HEK293 (cell line): ENCODE data around the gene LRP5.

ENCODE experiments used
- CTCF ChIA-PET: fragments of 350-600 bp; formaldehyde crosslinking; extraction: SDS; loops from one replicate; lab custom pipeline; 2021; ENCODE audit warnings: antibody characterized with exemption; lab: Yijun Ruan, JAX
- POLR2A ChIA-PET: fragments of 300-600 bp; formaldehyde crosslinking; extraction: SDS; loops from one replicate; lab custom pipeline; 2020; ENCODE audit warnings: antibody characterized with exemption, inconsistent platforms; lab: Yijun Ruan, JAX
- H3K27ac ChIP-seq: fragments of 200-500 bp; sonication (Bioruptor generic); 2 replicates; pipeline ENCODE4 v1.5.1; 2014; ENCODE audit warnings: low read depth, low read length, control low read depth, inconsistent platforms; ENCODE audit errors: extremely low read depth
- H3K36me3 ChIP-seq, 2 experiments: fragments of 200-500 bp in 1 of 2; sonication (Bioruptor generic) in 1 of 2; 1 replicate in 1 of 2; 2 replicates in 1 of 2; pipeline ENCODE4 v1.5.1; 2014 to 2017; ENCODE audit warnings: inconsistent platforms in 2 of 2, low read length in 2 of 2; ENCODE audit not compliant: control insufficient read depth in 2 of 2, insufficient read depth in 1 of 2
- H3K4me1 ChIP-seq: fragments of 200-500 bp; sonication (Bioruptor generic); 2 replicates; pipeline ENCODE4 v1.5.1; 2014; ENCODE audit warnings: mild to moderate bottlenecking, low read length, inconsistent platforms; ENCODE audit not compliant: control insufficient read depth, insufficient read depth
- H3K4me3 ChIP-seq: 2 replicates; pipeline ENCODE4 v1.5.1; 2011; ENCODE audit warnings: low read depth, mild to moderate bottlenecking, control low read depth, low read length, moderate library complexity
- H3K9me3 ChIP-seq: fragments of 200-500 bp; sonication (Bioruptor generic); 2 replicates; pipeline ENCODE4 v1.5.1; 2014; ENCODE audit warnings: low read depth, low read length, inconsistent platforms; ENCODE audit not compliant: control insufficient read depth, insufficient read depth
- EGR2 ChIP-seq: fragments of 450-650 bp; formaldehyde crosslinking; IDR thresholded peaks from 2 replicates; pipeline ENCODE4 v1.5.1; 2016; ENCODE audit warnings: low read depth, missing biosample characterization, missing genetic modification characterization
- HOXA7 ChIP-seq: sonication (generic); formaldehyde crosslinking; IDR thresholded peaks from 2 replicates; pipeline ENCODE4 v1.8.1; 2022; ENCODE audit warnings: missing genetic modification reagents, borderline replicate concordance
- KLF9 ChIP-seq: fragments of 450-650 bp; formaldehyde crosslinking; IDR thresholded peaks from 2 replicates; pipeline ENCODE4 v1.5.1; 2016; ENCODE audit warnings: missing biosample characterization, missing genetic modification characterization, low read depth
- OVOL3 ChIP-seq: fragments of 450-650 bp; formaldehyde crosslinking; IDR thresholded peaks from 2 replicates; pipeline ENCODE4 v1.5.1; 2016; ENCODE audit warnings: missing biosample characterization, missing genetic modification characterization
- REPIN1 ChIP-seq: fragments of 450-650 bp; formaldehyde crosslinking; IDR thresholded peaks from 2 replicates; pipeline ENCODE4 v1.5.1; 2017; ENCODE audit warnings: missing biosample characterization, missing genetic modification characterization, low read depth
- SP7 ChIP-seq: fragments of 450-650 bp; formaldehyde crosslinking; IDR thresholded peaks from 2 replicates; pipeline ENCODE4 v1.5.1; 2016; ENCODE audit warnings: missing biosample characterization, missing genetic modification characterization
- ZBTB48 ChIP-seq: fragments of 450-650 bp; formaldehyde crosslinking; IDR thresholded peaks from 2 replicates; pipeline ENCODE4 v1.5.1; 2016; ENCODE audit warnings: missing biosample characterization, missing genetic modification characterization
- ZNF114 ChIP-seq: fragments of 450-650 bp; formaldehyde crosslinking; IDR thresholded peaks from 2 replicates; pipeline ENCODE4 v1.5.0; 2017; ENCODE audit warnings: missing biosample characterization, missing genetic modification characterization
- ZNF2 ChIP-seq: fragments of 450-650 bp; formaldehyde crosslinking; IDR thresholded peaks from 2 replicates; pipeline ENCODE4 v1.5.1; 2016; ENCODE audit warnings: missing biosample characterization, missing genetic modification characterization
- ZNF23 ChIP-seq: fragments of 450-650 bp; formaldehyde crosslinking; IDR thresholded peaks from 2 replicates; pipeline ENCODE4 v1.5.1; 2016; ENCODE audit warnings: missing biosample characterization, missing genetic modification characterization, borderline replicate concordance
- ZNF239 ChIP-seq: fragments of 450-650 bp; formaldehyde crosslinking; IDR thresholded peaks from 2 replicates; pipeline ENCODE4 v1.5.1; 2016; ENCODE audit warnings: missing biosample characterization, missing genetic modification characterization
- ZNF610 ChIP-seq: fragments of 450-650 bp; formaldehyde crosslinking; IDR thresholded peaks from 2 replicates; pipeline ENCODE4 v1.5.1; 2016; ENCODE audit warnings: missing biosample characterization, missing genetic modification characterization, borderline replicate concordance
- ZNF623 ChIP-seq: fragments of 450-650 bp; formaldehyde crosslinking; IDR thresholded peaks from 2 replicates; pipeline ENCODE4 v1.5.1; 2016; ENCODE audit warnings: missing biosample characterization, missing genetic modification characterization
- ZNF624 ChIP-seq: fragments of 450-650 bp; formaldehyde crosslinking; IDR thresholded peaks from 2 replicates; pipeline ENCODE4 v1.5.1; 2017; ENCODE audit warnings: missing biosample characterization, missing genetic modification characterization
- ZNF747 ChIP-seq: fragments of 450-650 bp; formaldehyde crosslinking; IDR thresholded peaks from 2 replicates; pipeline ENCODE4 v1.5.1; 2016; ENCODE audit warnings: missing biosample characterization, missing genetic modification characterization
- ZNF785 ChIP-seq: fragments of 450-650 bp; formaldehyde crosslinking; IDR thresholded peaks from 2 replicates; pipeline ENCODE4 v1.5.1; 2016; ENCODE audit warnings: missing biosample characterization, missing genetic modification characterization
- TF ChIP-seq, protein P1 (sequence below): fragments of 450-650 bp; formaldehyde crosslinking; IDR thresholded peaks from 2 replicates; pipeline ENCODE4 v1.5.1; 2016; ENCODE audit warnings: missing biosample characterization, missing genetic modification characterization
- TF ChIP-seq, protein P2 (sequence below): fragments of 450-650 bp; formaldehyde crosslinking; IDR thresholded peaks from 2 replicates; pipeline ENCODE4 v1.5.1; 2016; ENCODE audit warnings: missing biosample characterization, missing genetic modification characterization
- TF ChIP-seq, protein P3 (sequence below): fragments of 450-650 bp; formaldehyde crosslinking; IDR thresholded peaks from 2 replicates; pipeline ENCODE4 v1.5.1; 2016; ENCODE audit warnings: missing biosample characterization, missing genetic modification characterization, borderline replicate concordance
- TF ChIP-seq, protein P4 (sequence below): fragments of 450-650 bp; formaldehyde crosslinking; IDR thresholded peaks from 2 replicates; pipeline ENCODE4 v1.5.1; 2016; ENCODE audit warnings: missing biosample characterization, missing genetic modification characterization
- TF ChIP-seq, protein P5 (sequence below): IDR thresholded peaks from 2 replicates; pipeline ENCODE4 v1.6.1; 2011; ENCODE audit warnings: mild to moderate bottlenecking, low read depth, low read length, borderline replicate concordance

Gene LRP5

DNA sequence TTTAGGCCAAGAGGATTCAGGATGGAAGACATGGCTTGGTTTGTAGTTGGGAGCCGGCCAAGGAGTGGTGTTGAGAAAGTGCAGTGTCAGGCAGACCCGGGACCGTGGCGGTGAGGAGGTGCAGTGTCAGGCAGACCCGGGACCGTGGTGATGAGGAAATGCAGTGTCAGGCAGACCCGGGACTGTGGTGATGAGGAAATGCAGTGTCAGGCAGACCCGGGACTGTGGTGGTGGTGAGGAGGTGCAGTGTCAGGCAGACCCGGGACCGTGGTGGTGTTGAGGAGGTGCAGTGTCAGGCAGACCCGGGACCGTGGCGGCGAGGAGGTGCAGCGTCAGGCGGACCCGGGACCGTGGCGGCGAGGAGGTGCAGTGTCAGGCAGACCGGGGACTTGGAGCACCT is 59.7 kb downstream of the LRP5 start:
- POLR2A ChIA-PET: no interaction called here
- H3K4me3 ChIP-seq: no peak overlapping the region
- no peaks in the 10 kb centered on the region for H3K9me3 ChIP-seq
- TF ChIP-seq ZNF785 (tag by site-specific recombination): no peak
- TF ChIP-seq HOXA7 (CRISPR knock-in tag): no peak
- no peak for TF ChIP-seq ZNF747 (tag by site-specific recombination)
- TF ChIP-seq OVOL3 (tag by site-specific recombination): no peak
- no peak for TF ChIP-seq ZNF2 (tag by site-specific recombination)
- no peak for TF ChIP-seq ZNF624 (tag by site-specific recombination)
- no peak for TF ChIP-seq ZNF23 (tag by site-specific recombination)
- TF ChIP-seq, protein P1, sequence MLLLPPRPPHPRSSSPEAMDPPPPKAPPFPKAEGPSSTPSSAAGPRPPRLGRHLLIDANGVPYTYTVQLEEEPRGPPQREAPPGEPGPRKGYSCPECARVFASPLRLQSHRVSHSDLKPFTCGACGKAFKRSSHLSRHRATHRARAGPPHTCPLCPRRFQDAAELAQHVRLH (tag by site-specific recombination): no peak
- TF ChIP-seq, protein P2, sequence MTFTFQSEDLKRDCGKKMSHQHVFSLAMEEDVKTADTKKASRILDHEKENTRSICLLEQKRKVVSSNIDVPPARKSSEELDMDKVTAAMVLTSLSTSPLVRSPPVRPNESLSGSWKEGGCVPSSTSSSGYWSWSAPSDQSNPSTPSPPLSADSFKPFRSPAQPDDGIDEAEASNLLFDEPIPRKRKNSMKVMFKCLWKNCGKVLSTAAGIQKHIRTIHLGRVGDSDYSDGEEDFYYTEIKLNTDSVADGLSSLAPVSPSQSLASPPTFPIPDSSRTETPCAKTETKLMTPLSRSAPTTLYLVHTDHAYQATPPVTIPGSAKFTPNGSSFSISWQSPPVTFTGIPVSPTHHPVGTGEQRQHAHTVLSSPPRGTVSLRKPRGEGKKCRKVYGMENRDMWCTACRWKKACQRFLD (tag by site-specific recombination): no peak
- no peak for TF ChIP-seq ZNF623 (tag by site-specific recombination)
- TF ChIP-seq, all 188 proteins: peak for 0
- peaks cover 0 to 17% of the 10 kb centered on the region in 2 experiments; a peak in 2 of 3 replicates for H3K36me3 ChIP-seq
- H3K4me1 ChIP-seq: no peaks in the 10 kb centered on the region
- CTCF ChIA-PET: interaction anchor here (0.6 to 0.8 kb wide), 2 partner anchors 14 to 40 kb away, joined by 3 read pairs; no protein-coding TSS in a partner anchor
- no peak overlapping the region for H3K27ac ChIP-seq

DNA sequence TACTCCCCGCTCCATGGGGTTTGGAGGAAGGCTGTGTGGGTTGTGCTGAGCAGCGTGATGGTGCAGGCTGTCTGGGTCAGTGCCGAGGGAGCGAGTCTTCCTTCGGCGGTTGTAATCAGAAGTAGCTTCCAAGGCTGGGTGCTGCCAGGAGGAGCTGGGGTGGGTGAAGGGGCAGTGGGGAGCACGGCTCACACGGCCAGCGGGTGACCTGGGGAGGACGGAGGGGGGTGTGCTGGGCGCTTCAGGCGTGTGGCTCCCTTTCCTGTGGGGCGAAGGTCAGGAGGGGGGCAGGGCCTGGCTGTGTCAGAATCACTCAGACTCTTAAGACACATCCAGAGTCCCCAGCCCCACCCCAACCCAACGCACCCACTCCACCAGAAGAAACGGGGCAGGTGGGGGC is 60.2 kb downstream of the LRP5 start:
- ChIA-PET CTCF (interaction anchor here (0.6 to 1.7 kb wide), 2 partner anchors 12 to 14 kb away, joined by 3 read pairs; no protein-coding TSS in a partner anchor), POLR2A (no interaction called here)
- no peaks in the 10 kb centered on the region for H3K4me1 ChIP-seq
- peaks cover 0 to 12% of the 10 kb centered on the region in 2 experiments; a peak in 2 of 3 replicates for H3K36me3 ChIP-seq
- no peaks in the 10 kb centered on the region for H3K9me3 ChIP-seq
- H3K4me3 ChIP-seq: no peak overlapping the region
- H3K27ac ChIP-seq: no peak overlapping the region
- TF ChIP-seq ZBTB48 (tag by site-specific recombination) (no peak), KLF9 (tag by site-specific recombination) (no peak), ZNF747 (tag by site-specific recombination) (no peak)
- TF ChIP-seq, protein P3, sequence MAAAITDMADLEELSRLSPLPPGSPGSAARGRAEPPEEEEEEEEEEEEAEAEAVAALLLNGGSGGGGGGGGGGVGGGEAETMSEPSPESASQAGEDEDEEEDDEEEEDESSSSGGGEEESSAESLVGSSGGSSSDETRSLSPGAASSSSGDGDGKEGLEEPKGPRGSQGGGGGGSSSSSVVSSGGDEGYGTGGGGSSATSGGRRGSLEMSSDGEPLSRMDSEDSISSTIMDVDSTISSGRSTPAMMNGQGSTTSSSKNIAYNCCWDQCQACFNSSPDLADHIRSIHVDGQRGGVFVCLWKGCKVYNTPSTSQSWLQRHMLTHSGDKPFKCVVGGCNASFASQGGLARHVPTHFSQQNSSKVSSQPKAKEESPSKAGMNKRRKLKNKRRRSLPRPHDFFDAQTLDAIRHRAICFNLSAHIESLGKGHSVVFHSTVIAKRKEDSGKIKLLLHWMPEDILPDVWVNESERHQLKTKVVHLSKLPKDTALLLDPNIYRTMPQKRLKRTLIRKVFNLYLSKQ (tag by site-specific recombination): no peak

DNA sequence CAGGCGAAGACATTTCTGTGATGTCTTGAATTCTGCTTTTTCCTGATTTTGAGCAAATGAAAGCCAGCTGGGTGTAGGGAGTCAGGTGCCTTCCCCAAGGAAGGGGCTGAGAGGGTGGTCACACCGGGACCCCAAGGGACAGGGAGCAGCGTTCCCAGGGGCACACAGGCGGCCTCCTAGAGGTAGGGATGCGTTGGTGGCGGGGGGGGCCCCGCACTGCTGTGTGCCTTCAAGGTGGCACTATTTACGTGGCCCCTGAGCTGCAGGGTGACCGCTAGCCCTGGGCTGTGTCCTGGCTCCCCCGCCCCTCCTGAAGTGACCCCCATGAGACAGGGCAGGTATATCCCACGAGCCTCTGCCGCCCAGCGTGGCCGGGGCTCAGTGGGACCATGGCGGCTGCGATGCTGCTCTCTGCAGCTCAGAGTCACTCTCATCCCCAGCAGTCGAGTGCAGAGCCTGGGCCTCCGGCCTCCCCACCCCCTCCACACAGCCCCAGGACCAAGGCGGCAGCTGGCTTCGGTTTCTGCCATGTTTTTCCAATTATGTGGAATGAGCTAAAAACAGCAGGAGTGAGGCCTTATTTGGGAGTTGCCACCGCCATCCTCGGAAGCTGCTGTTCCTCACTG is 60.9 kb downstream of the LRP5 start:
- H3K4me1 ChIP-seq: no peaks in the 10 kb centered on the region
- H3K36me3 ChIP-seq: peaks cover 0 to 7% of the 10 kb centered on the region in 2 experiments; a peak in 1 of 3 replicates
- no peaks in the 10 kb centered on the region for H3K9me3 ChIP-seq
- H3K27ac ChIP-seq: no peak overlapping the region
- no peak overlapping the region for H3K4me3 ChIP-seq
- POLR2A ChIA-PET: no interaction called here
- CTCF ChIA-PET: interaction anchor here (0.6 to 1.7 kb wide), 2 partner anchors 11 to 45 kb away, joined by 3 to 4 read pairs; no protein-coding TSS in a partner anchor
- TF ChIP-seq SP7 (tag by site-specific recombination) (no peak), EGR2 (tag by site-specific recombination) (no peak), REPIN1 (tag by site-specific recombination) (no peak), ZNF239 (no peak), ZNF610 (tag by site-specific recombination) (no peak), ZNF785 (tag by site-specific recombination) (no peak), ZNF114 (tag by site-specific recombination) (no peak), OVOL3 (tag by site-specific recombination) (no peak)
- TF ChIP-seq, protein P3 (tag by site-specific recombination): no peak
- TF ChIP-seq, protein P4, sequence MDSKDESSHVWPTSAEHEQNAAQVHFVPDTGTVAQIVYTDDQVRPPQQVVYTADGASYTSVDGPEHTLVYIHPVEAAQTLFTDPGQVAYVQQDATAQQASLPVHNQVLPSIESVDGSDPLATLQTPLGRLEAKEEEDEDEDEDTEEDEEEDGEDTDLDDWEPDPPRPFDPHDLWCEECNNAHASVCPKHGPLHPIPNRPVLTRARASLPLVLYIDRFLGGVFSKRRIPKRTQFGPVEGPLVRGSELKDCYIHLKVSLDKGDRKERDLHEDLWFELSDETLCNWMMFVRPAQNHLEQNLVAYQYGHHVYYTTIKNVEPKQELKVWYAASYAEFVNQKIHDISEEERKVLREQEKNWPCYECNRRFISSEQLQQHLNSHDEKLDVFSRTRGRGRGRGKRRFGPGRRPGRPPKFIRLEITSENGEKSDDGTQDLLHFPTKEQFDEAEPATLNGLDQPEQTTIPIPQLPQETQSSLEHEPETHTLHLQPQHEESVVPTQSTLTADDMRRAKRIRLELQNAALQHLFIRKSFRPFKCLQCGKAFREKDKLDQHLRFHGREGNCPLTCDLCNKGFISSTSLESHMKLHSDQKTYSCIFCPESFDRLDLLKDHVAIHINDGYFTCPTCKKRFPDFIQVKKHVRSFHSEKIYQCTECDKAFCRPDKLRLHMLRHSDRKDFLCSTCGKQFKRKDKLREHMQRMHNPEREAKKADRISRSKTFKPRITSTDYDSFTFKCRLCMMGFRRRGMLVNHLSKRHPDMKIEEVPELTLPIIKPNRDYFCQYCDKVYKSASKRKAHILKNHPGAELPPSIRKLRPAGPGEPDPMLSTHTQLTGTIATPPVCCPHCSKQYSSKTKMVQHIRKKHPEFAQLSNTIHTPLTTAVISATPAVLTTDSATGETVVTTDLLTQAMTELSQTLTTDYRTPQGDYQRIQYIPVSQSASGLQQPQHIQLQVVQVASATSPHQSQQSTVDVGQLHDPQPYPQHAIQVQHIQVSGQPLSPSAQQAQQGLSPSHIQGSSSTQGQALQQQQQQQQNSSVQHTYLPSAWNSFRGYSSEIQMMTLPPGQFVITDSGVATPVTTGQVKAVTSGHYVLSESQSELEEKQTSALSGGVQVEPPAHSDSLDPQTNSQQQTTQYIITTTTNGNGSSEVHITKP (tag by site-specific recombination): no peak
- TF ChIP-seq, protein P5, sequence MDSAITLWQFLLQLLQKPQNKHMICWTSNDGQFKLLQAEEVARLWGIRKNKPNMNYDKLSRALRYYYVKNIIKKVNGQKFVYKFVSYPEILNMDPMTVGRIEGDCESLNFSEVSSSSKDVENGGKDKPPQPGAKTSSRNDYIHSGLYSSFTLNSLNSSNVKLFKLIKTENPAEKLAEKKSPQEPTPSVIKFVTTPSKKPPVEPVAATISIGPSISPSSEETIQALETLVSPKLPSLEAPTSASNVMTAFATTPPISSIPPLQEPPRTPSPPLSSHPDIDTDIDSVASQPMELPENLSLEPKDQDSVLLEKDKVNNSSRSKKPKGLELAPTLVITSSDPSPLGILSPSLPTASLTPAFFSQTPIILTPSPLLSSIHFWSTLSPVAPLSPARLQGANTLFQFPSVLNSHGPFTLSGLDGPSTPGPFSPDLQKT: no peak
